Measurements from ENCODE around the gene ZFYVE21. TPM values are rescaled to one million over a fixed set of nuclear protein-coding genes. Genes with fewer than 3 reads are reported as not detected.
A peak's percentile ranks its signal among the peaks of the same experiment; 100 is the strongest.

Gene ZFYVE21
- polyA plus RNA-seq, 5 donors, result 54.1 to 69.0 (median 65.9) TPM

DNA sequence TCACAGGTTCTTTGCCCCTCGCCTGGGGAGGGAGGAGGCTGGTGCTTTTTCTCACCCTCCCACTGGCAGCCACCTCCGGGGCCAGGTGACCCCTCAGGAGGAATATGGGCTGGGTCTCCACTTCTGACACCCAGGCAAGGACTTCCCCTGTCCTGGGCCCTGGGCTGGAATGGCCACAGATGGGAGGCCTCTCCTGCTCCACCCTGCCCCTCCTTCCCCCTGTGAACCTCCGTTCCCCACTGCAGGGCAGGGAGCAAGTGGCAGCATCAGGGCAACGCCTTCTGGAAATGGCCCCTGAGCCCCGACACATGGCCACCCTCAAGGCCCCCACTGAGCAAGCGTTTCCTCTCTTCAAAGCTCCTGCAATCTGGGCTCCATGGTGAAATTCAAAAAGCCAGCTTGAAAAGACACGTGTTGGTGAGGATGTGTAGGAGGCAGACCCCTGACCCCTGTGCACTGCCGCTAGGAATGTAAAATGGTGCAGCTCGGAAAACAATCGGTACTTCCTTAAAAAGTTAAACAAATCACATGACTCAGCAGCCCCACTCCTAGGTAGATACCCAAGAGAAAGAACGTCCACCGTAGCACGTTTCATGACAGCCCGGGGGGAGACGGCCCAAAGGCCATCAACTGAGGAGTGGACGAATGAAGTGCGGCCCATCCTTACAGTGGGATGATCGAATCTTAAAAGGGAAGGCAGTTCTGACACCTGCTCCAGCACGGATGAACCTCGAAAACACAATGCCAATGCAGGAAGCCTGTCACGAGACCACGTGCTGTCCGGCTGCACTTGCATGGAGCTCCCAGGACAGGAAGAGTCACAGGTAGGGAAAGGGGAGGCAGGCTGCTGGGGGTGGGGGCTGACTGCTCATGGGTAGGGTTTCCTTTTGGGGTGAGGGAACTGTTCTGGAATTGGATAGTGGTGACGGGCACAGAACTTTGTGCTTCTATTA lies 11.9 kb upstream of the ZFYVE21 start:
- no peak for DNase-seq

DNA sequence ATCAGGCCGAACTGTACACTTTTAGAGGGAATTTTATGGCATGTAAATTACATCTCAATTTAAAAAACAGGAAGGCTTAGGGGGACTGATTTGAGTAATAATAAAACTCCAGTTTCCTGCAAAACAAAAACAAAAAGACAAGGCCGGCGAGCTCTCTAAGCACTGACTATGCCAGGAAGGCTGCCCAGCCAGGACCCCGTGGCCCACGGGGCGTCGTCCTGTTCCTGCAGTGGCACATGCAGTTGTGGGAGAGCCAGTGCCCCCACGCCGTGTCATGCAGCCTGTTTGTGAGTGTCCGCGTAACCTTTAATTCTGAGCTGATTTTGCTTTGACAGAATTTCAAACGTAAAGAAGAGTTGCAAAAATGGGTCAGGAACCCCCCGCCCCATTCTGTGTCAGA lies 10.9 kb upstream of the ZFYVE21 start:
- no peak for DNase-seq

DNA sequence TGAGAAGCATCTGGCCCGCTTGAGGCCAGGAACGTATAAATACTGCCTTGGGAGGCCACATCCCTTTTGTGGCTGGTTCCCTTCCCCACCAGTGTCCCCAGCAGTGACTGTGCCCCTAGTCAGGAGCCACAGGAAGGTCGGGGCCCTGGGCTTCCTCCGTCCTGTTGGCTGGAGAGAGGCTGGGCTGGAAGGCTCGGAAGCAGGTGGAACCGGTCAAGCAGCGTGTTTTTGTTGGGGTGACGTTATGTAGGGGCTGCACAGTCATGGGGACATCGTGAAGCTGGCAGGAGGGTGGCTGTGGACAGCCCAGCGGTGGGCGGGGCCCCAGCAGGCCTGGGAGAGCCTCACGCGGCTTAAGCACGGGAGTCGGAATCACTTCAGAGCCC lies 10.5 kb upstream of the ZFYVE21 start:
- DNase-seq, result peak in 1 of 2 donors; percentile 71

DNA sequence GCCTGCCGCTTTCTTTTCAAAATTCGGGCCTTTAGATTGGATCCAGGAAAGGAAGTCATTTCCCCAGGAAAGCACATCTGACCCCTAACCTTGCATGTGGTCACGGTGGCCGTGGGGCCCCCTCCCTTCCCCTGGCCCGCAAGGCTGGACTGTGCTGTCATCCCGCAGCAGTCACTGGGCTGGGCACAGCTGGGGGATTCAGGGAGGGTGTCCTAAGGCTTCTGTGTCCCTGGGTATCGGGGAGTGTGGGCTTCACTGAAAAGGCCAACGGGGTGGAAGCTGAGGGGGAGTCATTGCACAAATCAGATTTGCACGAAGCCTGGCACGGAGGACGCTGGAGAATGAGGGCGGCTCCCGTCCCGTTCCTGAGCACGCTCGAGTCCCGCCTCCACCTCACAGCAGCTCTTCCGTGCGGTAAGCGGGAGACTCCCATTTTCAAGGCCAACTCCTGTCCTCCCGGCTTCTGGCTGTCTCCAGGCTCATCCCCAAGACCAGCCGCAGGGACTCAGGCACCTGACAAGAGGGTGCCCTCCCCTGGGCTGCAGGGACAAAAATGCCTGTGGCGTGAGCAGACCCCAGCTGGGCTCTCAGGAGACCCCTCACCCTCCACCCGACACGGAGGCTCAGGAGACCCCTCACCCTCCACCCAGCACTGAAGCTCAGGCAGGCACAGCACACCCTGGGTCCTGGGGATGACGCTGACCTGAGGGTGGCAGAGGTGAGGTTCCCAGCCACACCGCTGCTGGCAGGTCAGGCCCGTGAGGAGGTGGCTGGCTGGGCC lies 9.9 kb upstream of the ZFYVE21 start:
- no peak for DNase-seq

DNA sequence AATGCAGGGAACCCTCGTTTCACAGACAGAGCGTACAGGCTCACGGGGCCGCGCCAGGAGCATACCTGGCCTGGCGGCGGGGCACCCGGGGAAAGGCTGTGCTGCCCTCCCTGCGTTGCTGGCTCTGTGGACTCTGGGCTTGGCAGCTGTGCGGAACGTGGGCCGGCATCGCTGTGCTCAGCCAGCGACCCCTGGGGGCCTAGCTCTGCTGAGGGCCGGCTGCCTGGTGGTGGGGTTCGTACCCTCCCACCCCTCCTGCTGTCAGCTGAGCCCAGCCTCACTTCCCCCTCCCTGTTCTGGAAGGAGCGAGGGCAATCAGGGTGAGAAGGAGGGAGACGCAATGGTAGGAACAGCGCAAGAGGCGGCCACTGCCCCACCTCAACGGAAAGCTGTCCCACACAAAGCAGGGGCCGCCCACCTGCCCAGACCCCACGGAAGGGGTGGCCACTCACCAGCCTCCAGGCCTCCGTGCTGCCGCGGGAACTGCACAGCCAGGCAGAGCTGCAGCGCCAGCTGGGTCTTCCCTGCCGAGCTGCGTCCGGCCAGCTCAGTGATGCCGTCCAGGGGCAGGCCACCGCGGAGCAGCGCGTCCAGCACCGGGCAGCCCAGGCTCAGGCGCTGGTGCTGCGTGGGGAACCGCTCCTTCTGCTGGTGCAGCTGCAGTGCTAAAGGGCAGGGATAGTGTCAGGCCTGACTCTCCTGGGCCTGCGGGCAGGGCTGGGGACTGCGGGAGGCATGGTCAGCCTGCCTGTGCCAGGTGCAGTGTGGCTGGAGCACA lies 8.9 kb upstream of the ZFYVE21 start:
- DNase-seq, result no peak

DNA sequence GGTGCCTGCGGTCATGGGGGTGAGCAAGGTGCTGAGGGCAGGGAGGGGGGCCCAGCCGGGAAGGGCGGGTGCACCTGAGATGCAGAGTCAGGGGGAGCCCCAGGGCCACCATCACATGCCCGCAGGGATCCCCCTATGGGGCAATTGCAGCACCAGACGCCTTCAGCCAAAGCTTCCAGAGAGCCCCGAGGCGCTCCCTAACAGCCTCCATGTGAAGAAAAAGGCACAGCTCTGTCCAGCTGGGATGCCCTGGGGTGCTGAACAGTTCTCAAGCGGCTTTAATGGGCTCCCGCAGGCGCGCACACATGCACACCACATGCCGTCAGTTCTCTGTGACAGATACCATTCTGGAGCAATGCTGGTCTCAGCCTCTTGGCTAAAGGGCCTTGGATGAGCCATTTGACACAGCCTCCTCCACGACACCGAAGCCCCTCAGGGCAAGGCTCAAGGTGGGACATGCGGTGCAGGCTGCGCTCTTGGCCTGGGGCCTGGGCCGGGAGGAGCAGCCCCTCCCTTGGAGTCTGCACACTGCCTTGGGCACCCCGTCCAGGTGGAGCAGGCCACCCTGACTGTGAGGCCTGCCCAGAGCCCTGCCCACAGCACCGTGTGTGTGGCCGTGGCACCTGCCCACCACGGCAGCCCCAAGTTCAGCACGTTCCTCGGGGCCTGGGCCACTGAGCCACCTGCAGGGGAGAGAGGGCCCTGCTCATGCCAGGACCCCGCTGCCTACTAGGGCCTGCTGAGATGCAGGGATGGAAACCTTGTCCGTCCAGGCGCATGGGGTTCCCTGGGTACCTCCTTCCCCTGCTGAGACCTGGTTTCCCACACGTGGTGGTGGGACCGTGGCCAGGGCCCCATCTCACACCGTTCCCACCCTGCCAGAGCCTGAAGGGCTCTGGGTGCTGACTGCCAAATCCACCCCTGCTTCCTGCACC lies 8.0 kb upstream of the ZFYVE21 start:
- DNase-seq, result no peak

DNA sequence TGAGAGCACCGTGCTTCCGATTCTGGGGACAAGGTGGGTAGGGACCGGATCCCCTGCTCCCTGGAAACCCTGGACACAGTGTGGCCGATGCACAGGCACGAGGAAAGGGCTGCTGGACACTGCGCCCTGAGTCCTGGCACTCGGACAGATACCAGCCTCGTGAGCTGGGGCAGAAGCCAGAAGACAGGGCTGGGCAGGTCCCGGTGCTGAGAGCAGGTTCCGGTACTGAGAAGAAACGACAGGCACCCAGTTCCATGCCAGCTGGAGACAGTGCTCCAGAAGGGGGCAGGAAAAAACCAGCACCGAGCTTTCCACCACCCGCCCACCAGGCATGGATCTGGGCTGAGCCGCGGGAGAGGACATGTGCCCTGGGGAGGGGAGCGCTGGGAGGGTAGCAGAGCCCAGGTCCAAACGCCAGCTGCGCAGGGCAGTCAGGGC lies 6.8 kb upstream of the ZFYVE21 start:
- no peak for DNase-seq

DNA sequence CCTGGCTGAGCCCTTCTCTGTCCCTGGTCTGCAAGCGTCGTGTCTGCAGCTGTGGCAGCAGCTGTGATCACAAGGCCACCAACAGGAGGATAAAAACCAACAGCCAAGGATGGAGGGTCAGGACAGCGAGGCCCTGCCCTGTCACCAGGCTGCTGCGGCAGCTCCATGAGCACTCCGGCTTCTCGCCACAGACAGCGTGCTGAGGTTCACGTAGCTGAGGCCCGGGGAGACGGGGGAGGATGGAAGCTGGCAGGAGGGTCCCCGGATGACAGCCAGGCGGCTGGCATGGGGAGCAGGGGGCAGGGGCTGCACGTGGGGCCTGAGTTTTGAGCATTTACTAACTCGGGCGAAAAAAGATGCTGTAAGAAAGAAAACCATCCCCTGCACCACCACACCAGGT lies 5.8 kb upstream of the ZFYVE21 start:
- no peak for DNase-seq

DNA sequence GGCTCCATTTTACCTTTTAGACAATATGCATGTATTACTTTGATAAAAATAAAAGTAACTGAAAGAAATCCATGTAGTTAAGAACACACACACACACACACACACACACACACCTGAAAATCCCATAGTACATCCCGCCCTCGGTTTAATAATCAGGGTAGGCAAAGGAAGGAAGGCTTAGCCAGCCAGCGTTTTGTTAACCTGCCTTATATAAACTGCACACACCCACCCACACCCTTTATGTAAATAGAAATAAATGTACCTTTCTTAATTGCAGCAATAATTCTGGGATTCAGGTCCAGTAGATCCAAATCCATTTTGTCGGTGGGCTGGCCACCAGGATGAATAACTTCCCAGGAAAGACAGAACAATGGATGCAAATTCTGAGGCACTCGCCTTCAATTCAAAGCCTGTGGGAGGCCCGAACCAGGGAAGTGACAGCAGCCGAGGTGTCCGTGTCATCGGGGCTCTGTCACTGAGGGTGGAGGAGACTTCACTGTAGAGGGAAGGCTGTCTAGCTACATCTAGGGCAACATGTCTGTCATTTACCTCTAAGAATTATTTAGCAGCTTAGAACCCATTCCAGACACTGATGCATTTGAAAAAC lies 4.7 kb upstream of the ZFYVE21 start:
- no peak for DNase-seq

DNA sequence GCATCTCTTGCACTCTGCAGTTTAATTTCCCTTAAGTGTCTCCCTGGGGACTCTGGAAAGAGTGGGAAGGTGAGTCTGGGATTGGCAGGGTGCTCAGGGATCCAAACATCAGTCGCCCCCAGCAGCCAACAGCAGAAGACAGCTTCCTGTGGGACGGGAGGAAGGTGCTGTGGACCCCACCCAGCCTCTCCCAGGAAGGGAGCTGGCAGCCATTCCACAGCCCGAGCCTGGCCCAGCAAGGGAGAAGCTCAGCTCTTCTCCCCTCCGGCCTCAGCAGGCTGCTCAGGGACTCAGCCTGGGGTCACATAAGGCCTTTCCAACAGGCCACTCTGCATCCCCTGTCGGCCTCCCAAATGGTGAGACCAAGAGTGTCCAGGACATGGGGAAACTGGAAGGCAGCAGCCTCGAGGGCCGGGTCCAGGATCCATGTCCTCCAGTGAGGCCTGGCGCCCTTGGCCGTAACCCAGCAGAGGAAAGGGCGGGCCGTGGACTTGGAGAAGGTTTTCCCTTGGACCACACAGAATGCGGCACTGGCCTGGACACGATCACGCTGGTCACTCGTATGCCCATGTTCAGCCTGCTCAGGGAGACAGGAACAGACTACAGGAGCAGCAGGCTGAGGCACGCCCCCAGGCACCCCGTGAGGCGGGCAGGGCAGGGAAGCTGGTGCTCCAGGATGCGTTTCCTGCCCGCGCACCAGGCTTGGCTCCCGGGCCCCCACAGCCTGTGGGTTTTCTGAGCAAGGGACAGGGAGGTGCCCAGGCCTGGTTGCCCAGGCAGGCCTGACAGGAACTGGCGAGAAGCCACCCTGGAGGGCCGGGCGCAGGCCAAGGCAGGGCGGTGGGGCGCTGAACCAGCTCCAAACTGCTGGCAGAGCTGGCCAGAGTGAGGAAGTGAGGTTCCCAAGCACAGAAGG lies 3.8 kb upstream of the ZFYVE21 start:
- no peak for DNase-seq

DNA sequence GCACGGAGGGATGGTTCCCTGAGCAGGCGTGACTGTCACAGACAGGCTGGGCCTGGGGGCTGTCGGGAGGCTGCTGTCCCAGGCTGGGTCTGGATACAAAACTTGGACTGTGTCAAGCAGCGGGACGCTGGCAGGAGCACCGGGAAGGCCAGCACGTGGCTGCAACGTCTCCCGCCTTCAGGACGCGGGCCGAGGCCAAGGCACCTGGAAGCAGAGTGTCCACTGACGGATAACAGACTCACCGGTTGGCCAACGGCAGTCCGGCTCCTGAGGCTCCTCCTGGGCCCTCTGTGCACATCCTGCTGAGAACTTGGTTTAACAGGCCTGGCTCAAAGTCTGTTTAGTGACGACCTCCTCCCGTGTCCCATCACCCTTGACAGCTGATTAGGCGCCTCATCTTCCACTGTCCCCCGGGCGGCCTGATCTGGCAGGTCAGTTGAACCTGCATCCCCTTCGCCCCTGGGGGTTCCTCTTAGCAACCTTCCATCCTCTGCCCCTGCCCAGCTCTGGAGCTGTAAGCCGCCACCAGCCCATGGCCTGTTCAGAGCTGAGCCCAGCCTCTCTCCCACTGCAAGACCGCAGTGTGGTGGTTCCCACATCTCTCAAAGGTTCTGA lies 2.9 kb upstream of the ZFYVE21 start:
- DNase-seq, result no peak

DNA sequence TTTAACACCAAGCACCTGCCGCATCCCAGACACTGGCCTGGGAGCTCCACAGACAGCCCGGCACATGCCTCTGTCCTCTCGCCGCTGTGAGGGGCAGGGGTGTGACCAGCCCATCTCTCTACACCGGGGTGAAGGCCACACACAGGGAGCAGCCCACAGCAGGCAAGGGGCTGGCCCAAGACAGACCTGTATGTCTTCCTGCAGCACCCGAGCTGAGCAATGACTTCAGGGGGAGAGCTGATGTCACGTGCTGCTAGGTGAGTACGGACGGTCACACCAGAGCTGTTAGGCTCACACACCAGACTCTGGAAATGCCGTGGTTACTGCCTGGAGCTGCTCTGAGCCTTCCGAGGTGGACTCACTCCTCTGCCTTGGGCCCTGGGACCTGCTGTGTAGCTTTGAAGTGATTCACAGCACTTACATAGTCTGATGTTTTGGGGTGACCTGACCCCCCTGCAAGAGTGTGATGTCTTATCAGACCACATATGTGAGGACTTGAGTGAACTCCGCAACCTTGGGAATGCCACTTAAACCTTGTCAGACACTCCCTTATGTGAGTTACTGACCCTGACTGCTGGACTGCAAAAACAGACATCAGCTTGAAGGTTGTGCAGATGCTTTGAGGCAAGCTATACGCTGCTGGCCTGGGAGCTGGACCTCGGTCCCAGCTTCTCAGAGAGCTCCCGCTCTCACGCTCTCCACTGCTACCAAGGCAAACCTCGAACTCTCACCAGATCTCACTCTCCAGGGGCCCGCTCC lies 2.1 kb upstream of the ZFYVE21 start:
- DNase-seq, result no peak

DNA sequence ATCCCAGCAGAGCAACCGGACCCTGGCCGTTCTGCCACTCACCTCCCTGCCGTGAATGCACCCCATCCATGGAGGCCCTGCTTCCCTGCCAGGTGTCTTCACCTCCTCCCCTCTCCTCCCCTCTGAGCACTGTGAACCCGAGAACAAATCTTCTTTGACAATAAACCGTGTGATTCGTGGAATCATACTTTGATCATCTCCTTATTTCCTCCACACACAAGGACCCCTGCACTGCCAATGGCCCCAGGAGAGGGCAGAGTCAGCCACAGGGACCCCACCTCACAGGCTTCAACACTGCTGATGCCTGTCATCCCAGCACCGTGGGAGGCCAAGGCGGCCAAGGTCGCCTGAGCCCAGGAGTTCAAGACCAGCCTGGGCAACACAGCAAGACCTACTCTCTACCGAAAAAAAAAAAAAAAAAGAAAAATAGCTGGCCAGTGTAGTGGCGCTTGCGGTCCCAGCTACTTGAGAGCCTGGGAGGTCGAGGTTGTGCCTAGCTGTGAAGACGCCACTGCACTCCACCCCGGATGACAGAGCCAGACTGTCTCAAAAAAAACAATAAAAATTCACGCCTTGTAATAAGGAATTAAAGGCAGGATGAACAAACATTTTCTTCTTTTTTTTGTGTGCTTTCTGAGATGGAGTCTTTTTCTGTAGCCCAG lies 1.4 kb upstream of the ZFYVE21 start:
- no peak for DNase-seq

DNA sequence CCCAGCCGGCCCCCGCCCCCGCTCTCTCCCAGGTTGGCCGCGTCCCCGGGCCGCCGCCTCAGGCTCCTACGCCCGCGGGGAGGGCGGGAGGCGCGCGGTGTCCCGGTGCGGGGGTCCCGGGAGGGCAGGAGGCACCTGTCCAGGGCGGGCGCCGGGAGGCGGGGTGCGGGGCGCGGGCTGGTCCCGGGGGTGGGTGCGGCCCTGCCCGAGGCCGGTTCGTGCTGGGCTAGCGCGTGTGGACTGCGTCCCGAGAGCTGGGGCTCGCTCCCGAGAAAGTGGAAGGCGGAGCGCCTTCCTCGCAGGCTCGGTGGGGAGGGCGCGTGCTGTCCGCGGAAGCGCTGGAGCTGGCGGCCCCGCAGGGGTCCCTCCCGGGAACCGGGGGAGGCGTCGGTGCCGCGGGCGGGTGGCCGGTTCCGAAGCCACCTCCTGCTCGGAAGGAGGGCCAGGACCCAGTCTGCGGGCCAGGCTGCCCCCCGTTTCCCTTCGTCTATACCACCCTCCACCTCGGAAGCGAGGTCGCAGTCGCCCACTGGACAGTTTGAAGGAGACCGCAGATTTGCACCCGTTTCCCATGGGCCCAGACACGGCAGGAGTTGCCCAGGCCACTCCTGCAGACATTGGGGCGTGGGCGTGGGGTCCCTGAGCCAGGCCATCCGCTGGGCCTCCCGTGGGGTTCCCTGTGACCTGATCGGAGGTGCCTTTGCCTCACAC lies 636 bp downstream of the ZFYVE21 start:
- no peak for DNase-seq

DNA sequence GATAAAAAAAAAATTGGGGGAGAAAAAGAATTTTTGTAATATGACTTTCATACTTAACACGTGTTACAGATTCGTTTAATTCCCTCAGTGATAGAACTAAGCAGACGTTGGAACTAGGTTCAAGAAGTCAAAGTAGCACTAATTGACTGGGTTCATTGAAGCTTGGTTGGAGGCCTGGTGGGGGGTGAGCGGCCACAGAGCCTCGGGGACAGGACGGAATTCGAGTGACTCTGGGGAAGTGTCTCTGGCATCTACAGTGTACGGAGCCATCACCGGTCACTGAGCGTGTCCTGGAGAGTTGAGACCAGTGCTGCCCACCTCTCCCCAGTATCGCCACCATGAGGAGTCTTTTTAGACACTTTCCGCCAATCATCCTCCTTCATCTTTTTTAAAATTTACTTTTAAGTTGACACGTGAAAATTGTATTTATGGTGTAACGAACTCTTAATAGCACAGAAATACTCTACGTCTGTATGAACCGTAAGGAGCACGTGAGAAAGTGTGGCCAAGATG lies 1.3 kb downstream of the ZFYVE21 start:
- no peak for DNase-seq

DNA sequence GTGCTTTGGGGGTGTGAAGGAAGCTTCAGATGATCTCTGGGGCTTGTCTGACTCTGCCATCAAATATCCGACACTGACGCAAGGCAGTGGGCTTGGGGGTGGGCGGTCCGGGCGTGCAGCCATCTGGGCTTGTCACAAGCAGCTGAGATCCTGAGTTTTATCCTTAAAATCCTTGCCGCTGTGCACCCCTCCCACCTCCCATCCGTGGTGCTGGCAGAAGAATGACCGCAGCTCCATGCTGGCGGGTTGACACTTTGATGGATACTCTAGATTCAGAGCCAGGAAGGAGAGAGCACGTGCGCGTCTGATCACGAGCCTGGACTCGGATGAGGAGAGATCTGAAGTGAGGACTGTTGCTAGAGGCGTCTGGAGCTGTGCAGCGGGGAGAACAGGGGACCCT lies 3.0 kb downstream of the ZFYVE21 start:
- peak; percentile 38 to 45 for DNase-seq

DNA sequence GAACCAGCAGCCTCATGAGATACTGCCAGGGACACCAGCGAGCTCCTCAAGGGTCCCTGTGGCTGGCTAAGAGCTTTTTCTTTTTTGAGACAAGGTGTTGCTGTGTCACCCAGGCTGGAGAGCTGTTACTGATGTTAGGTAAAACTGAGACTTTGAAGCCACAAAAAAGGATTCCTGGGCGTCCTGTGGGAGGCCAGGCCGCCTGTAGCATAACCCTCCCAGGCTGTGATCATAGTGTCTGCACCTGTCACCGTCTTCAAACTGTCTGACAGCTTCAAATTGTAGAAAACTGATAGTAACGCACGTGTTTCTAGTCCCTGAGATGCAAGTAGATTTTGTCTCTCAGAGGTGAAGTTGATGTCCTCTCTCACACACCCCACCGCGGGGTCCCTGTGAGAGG lies 4.1 kb downstream of the ZFYVE21 start:
- no peak for DNase-seq

Measured in right lung (tissue), 5 donors.